Measurements from ENCODE around the gene KRTAP9-3.

DNA sequence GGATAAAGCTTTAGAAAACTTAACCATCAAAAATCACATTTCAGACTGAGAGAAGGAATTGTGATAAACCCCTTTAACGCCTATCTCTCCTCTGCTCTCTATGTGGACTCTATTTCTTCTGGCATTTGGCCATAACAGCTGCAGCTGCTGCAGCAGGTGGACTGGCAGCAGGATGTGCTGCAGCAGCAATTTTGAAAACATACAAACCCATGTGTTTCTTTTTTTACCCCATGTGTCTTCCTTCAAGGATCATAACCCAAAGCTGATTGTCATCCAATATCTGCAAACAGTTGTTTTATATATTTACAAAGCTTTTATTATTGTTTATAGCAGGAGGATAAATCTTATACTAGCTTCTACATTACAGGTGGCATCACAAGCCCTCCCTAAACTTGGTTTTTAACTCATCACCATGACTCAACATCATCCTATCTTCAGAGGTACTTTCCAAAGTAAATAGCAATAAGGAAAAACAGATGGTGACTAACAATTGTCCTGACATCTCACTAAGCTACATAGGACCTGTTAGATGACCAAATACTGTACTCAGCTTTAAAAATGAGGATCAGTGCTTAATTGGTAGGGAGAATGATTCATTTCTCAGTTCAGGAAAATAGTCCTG, 20.3 kb upstream of the KRTAP9-3 start:
- TF ChIP-seq EZH2 (IDR thresholded peaks at IDR 0.05; ENCODE audit: borderline replicate concordance, insufficient read depth, low read depth, low read length, poor library complexity, severe bottlenecking) (no peak), CTCF (IDR thresholded peaks at IDR 0.05) (no peak)
